K562 (cell line): ENCODE data around the gene ERICH6. TPM values are rescaled to one million over a fixed set of nuclear protein-coding genes. Genes with fewer than 3 reads are reported as not detected.

Experiments used
- ATAC-seq: fragments of 200-7000 bp; cut with Tn5 transposase; 3 replicates; pipeline ENCODE4 v1.9.1; 2020; ENCODE audit warnings: moderate library complexity
- BruUV-seq: library from RNA; stranded (reverse); fragments of 400-500 nt; replicated peaks from 2 replicates; lab custom pipeline; 2021; lab: Mats Ljungman, UMichigan
- CTCF ChIA-PET: fragments of 300-600 bp; formaldehyde crosslinking; extraction: SDS; loops from one replicate; lab custom pipeline; 2021; ENCODE audit warnings: low intra/inter-chr PET ratio; lab: Yijun Ruan, JAX
- POLR2A ChIA-PET: fragments of 300-600, 350-650 bp; sonication (Branson Sonifier 250); formaldehyde crosslinking; extraction: SDS; loops from one replicate; lab custom pipeline; 2021; ENCODE audit warnings: antibody characterized with exemption, inconsistent platforms; lab: Yijun Ruan, JAX
- DNase-seq, 4 experiments: peaks; one replicate each; pipeline versions ENCODE4 v3.0.0 to v3.0.0-alpha.2; 2011 to 2018; ENCODE audit warnings: low spot score in 3 of 4, mixed read lengths in 3 of 4; ENCODE audit errors: extremely low read depth in 1 of 4
- FAIRE-seq: peaks from 2 replicates; lab custom pipeline; 2011; peaks lifted over from hg19 to GRCh38; lab: Jason Lieb, UNC
- H2AFZ ChIP-seq: 2 replicates; pipeline ENCODE4 v1.6.0; 2011; ENCODE audit warnings: low read depth, low read length, control low read depth, inconsistent platforms
- H3K27ac ChIP-seq: fragments of 200-600 bp; 3 replicates; pipeline ENCODE4 v1.8.0; 2011; ENCODE audit warnings: low read depth, mild to moderate bottlenecking, control low read depth, inconsistent platforms, low read length, moderate library complexity, mixed read lengths; ENCODE audit errors: extremely low read depth
- H3K27me3 ChIP-seq, 2 experiments: fragments of 300-600 bp in 1 of 2; 2 replicates in 1 of 2; 3 replicates in 1 of 2; pipeline versions ENCODE4 v1.6.0 to v1.8.0; 2011; ENCODE audit warnings: inconsistent platforms in 2 of 2, low read length in 2 of 2, mild to moderate bottlenecking in 1 of 2, mixed read lengths in 1 of 2, moderate library complexity in 1 of 2; ENCODE audit not compliant: control insufficient read depth in 2 of 2, insufficient read depth in 2 of 2
- H3K36me3 ChIP-seq: fragments of 300-600 bp; 3 replicates; pipeline ENCODE4 v1.8.0; 2011; ENCODE audit warnings: mild to moderate bottlenecking, low read length, inconsistent platforms; ENCODE audit not compliant: control insufficient read depth, insufficient read depth
- H3K4me1 ChIP-seq, 2 experiments: fragments of 200-600 bp in 1 of 2; replicated peaks in 1 of 2; 2 replicates in 1 of 2; 3 replicates in 1 of 2; pipeline versions ENCODE4 v1.5.1 to v1.8.0; 2011; ENCODE audit warnings: inconsistent platforms in 2 of 2, low read length in 2 of 2, mild to moderate bottlenecking in 1 of 2, mixed read lengths in 1 of 2, moderate library complexity in 1 of 2; ENCODE audit not compliant: control insufficient read depth in 2 of 2, insufficient read depth in 2 of 2
- H3K4me2 ChIP-seq: 2 replicates; pipeline ENCODE4 v1.6.1; 2011; ENCODE audit warnings: low read length, control low read depth, inconsistent platforms, mixed read lengths; ENCODE audit not compliant: insufficient read depth
- H3K4me3 ChIP-seq: fragments of 200-600 bp; sonication (generic), shearing (Covaris generic); 2 replicates; pipeline ENCODE4 v1.5.1; 2016; ENCODE audit warnings: control low read depth, inconsistent platforms
- H3K79me2 ChIP-seq: fragments of 200-600 bp; 3 replicates; pipeline ENCODE4 v1.8.0; 2011; ENCODE audit warnings: low read length, inconsistent platforms; ENCODE audit not compliant: control insufficient read depth, insufficient read depth
- H3K9ac ChIP-seq, 2 experiments: 2 replicates each; pipeline versions ENCODE4 v1.6.0 to v1.6.1; 2011; ENCODE audit warnings: low read depth in 2 of 2, low read length in 2 of 2, control low read depth in 1 of 2, inconsistent platforms in 1 of 2, mild to moderate bottlenecking in 1 of 2, mixed read lengths in 1 of 2; ENCODE audit not compliant: insufficient read depth in 1 of 2
- H3K9me1 ChIP-seq: one replicate; pipeline ENCODE4 v1.6.0; 2011; ENCODE audit warnings: inconsistent platforms, mild to moderate bottlenecking, low read length, moderate library complexity; ENCODE audit not compliant: control insufficient read depth, insufficient read depth
- H3K9me3 ChIP-seq: replicated peaks from 2 replicates; pipeline ENCODE4 v1.5.1; 2011; ENCODE audit warnings: low read depth, low read length, inconsistent platforms; ENCODE audit not compliant: control insufficient read depth, insufficient read depth
- H4K20me1 ChIP-seq: replicated peaks from 2 replicates; pipeline ENCODE4 v1.6.1; 2011; ENCODE audit warnings: low read length, inconsistent platforms, mixed read lengths; ENCODE audit not compliant: control insufficient read depth, insufficient read depth
- CREB3 ChIP-seq: fragments of 450-650 bp; conservative IDR thresholded peaks from 2 replicates; pipeline ENCODE4 v1.6.1; 2016; ENCODE audit warnings: missing genetic modification characterization, low read depth, mild to moderate bottlenecking, missing compliant biosample characterization, moderate library complexity
- E2F4 ChIP-seq: sonication (generic); formaldehyde crosslinking; IDR thresholded peaks from 2 replicates; pipeline ENCODE4 v1.8.0; 2022; ENCODE audit warnings: mild to moderate bottlenecking, low read depth, missing genetic modification reagents
- EGR1 ChIP-seq: fragments of 450-650 bp; conservative IDR thresholded peaks from 2 replicates; pipeline ENCODE4 v1.6.1; 2017; ENCODE audit warnings: mild to moderate bottlenecking
- ELF1 ChIP-seq: fragments of 200-800 bp; sonication (Bioruptor generic); IDR thresholded peaks from 2 replicates; pipeline ENCODE4 v1.6.1; 2016; ENCODE audit warnings: missing genetic modification characterization, missing compliant biosample characterization
- ERF ChIP-seq: fragments of 450-650 bp; formaldehyde crosslinking; IDR thresholded peaks from 2 replicates; pipeline ENCODE4 v1.4.0; 2020; ENCODE audit warnings: mild to moderate bottlenecking, mixed read lengths
- HDAC2 ChIP-seq: fragments of 450-650 bp; IDR thresholded peaks from 2 replicates; pipeline ENCODE4 v1.6.1; 2016; ENCODE audit warnings: mild to moderate bottlenecking
- HDAC8 ChIP-seq: fragments of 450-650 bp; IDR thresholded peaks from 2 replicates; pipeline ENCODE4 v1.6.1; 2016; ENCODE audit warnings: mild to moderate bottlenecking, missing genetic modification characterization, moderate library complexity, missing compliant biosample characterization
- ILF3 ChIP-seq: fragments of 450-650 bp; IDR thresholded peaks from 2 replicates; pipeline ENCODE4 v1.6.1; 2018; ENCODE audit warnings: antibody characterized with exemption, mild to moderate bottlenecking, moderate library complexity, borderline replicate concordance
- MTA1 ChIP-seq: fragments of 450-650 bp; IDR thresholded peaks from 2 replicates; pipeline ENCODE4 v1.6.1; 2017; ENCODE audit warnings: borderline replicate concordance
- NCOR1 ChIP-seq: fragments of 450-650 bp; IDR thresholded peaks from 2 replicates; pipeline ENCODE4 v1.6.1; 2016; ENCODE audit warnings: mild to moderate bottlenecking, moderate library complexity
- RBM15 ChIP-seq: fragments of 200-400 bp; formaldehyde crosslinking; IDR thresholded peaks from 2 replicates; pipeline ENCODE4 v1.6.1; 2018; ENCODE audit warnings: mild to moderate bottlenecking, low read length, moderate library complexity; ENCODE audit not compliant: insufficient read depth
- SFPQ ChIP-seq: fragments of 200-400 bp; formaldehyde crosslinking; IDR thresholded peaks from 2 replicates; pipeline ENCODE4 v1.6.1; 2017; ENCODE audit warnings: mild to moderate bottlenecking, low read depth, low read length, moderate library complexity
- SIN3A ChIP-seq, 2 experiments: fragments of 150-350 bp in 1 of 2; IDR thresholded peaks; 2 replicates each; pipeline ENCODE4 v1.6.1; 2011 to 2016; ENCODE audit warnings: borderline replicate concordance in 2 of 2, low read depth in 2 of 2, low read length in 2 of 2, mild to moderate bottlenecking in 2 of 2, moderate library complexity in 2 of 2; ENCODE audit not compliant: control insufficient read depth in 1 of 2
- SIN3B ChIP-seq: fragments of 450-650 bp; IDR thresholded peaks from 2 replicates; pipeline ENCODE4 v1.6.1; 2017; ENCODE audit warnings: low read depth, mild to moderate bottlenecking, moderate library complexity
- THAP7 ChIP-seq: fragments of 250-450 bp; sonication (Bioruptor Pico); IDR thresholded peaks from 2 replicates; pipeline ENCODE4 v1.5.0; 2021
- ZNF124 ChIP-seq: sonication (generic); formaldehyde crosslinking; IDR thresholded peaks from 2 replicates; pipeline ENCODE4 v1.8.1; 2022; ENCODE audit warnings: missing genetic modification reagents
- ZZZ3 ChIP-seq: fragments of 450-650 bp; IDR thresholded peaks from 2 replicates; pipeline ENCODE4 v1.6.1; 2016; ENCODE audit warnings: antibody characterized with exemption, mild to moderate bottlenecking, moderate library complexity
- WGBS: fragments of 100-300 bp; shearing (Covaris generic); methylation state at CpG from one replicate; pipeline ENCODE4 v1.1.6; 2016; ENCODE audit warnings: low coverage, mixed read lengths; ENCODE audit not compliant: insufficient coverage; ENCODE audit errors: missing lambda C conversion rate; 5-methylcytosine and 5-hydroxymethylcytosine counted together
- in situ Hi-C: fragments of 300-500 bp; cut with MboI; formaldehyde crosslinking; loops from 4 replicates; pipeline ENCODE4 v1.15.0; 2018; ENCODE audit warnings: inconsistent platforms, mixed read lengths
- intact Hi-C: fragments of 100-400 bp; cut with micrococcal nuclease; formaldehyde crosslinking; loops from 2 replicates; pipeline ENCODE4 v1.14.2; 2022
- polyA plus RNA-seq, 8 experiments: library from polyadenylated mRNA; depleted of rRNA in 4 of 8; stranded (reverse) in 5 of 8; unstranded in 3 of 8; fragments of >200 nt; fragmentation: Nextera tagmentation in 2 of 8; fragmentation: Illumina TruSeq in 1 of 8; extraction: Ambion mirVana in 2 of 8; extraction: Trizol in 1 of 8; gene quantifications; 2 replicates each; pipeline versions ENCODE4 v1.2.1 to v1.2.3, GENCODE V29; 2011 to 2014; ENCODE audit warnings: inconsistent platforms in 1 of 8, missing spikeins in 1 of 8
- total RNA-seq, 7 experiments: library from RNA; depleted of rRNA in 6 of 7; stranded (reverse); fragments of >200 nt in 6 of 7; fragmentation: Illumina TruSeq in 2 of 7; extraction: Trizol in 2 of 7; gene quantifications; 2 replicates each; pipeline versions ENCODE4 v1.2.1 to v1.2.3, GENCODE V29; 2011 to 2021; ENCODE audit warnings: low replicate concordance in 1 of 7

The ERICH6 gene
- total and polyA plus RNA-seq, 9 of the 15 experiments (the other 6 are each of a cell fraction or from before 2014, with no cell fraction given) = not detected

- no TSS peak for BruUV-seq
- CTCF ChIA-PET = no interaction called here
- TF ChIP-seq ERF (CRISPR knock-in tag) (no peak), ELF1 (no peak), E2F4 (CRISPR knock-in tag) (no peak), HDAC2 (peak; percentile 79; the same call in 1 of the 2 replicates), THAP7 (CRISPR knock-in tag) (no peak), SFPQ (no peak), SIN3A (IDR thresholded peaks at IDR 0.05; ENCODE audit: borderline replicate concordance in 2 of 2, control insufficient read depth in 1 of 2, low read depth in 2 of 2, low read length in 2 of 2) (no peak), HDAC8 (tag) (no peak), ZNF124 (CRISPR knock-in tag) (no peak), SIN3B (no peak), MTA1 (no peak), EGR1 (no peak), RBM15 (no peak), NCOR1 (peak; percentile 89), ILF3 (no peak), CREB3 (tag) (no peak), ZZZ3 (no peak)
Measured at GRCh38 chr3:150737874-150738679, 34.4 kb upstream of the ERICH6 start.

More at GRCh38 chr3:150737874-150738679, 34.4 kb upstream of the ERICH6 start:
- no peaks in the 10 kb centered on the region for H3K27me3 ChIP-seq
- H2AFZ ChIP-seq = 0 out of 2 replicates have a peak overlapping the region, but pooled peaks have one; percentile 25
- peaks cover 25 to 75% of the 10 kb centered on the region in 2 experiments for H3K4me1 ChIP-seq
- H3K4me3 ChIP-seq = no peak overlapping the region
- peak overlapping the region; percentile 50 for H3K4me2 ChIP-seq
- no peaks in the 10 kb centered on the region for H3K9me3 ChIP-seq
- intact Hi-C loops (no loop called here), in situ Hi-C loops (no loop called here)
- POLR2A ChIA-PET = interaction anchor here (0.6 to 1.4 kb wide), 5 partner anchors 10 to 192 kb away, joined by 3 to 9 read pairs (median 3); partner anchors contain the start of gene SERP1
- peak overlapping the region; percentile 43 for H3K27ac ChIP-seq
- peaks cover 22% of the 10 kb centered on the region for H3K79me2 ChIP-seq
- peak overlapping the region in 1 of 2 experiments; percentile 17; a peak in 1 of 4 replicates for H3K9ac ChIP-seq
- 8% methylated on average over 2 of the region's 2 CpGs for WGBS
- H3K36me3 ChIP-seq = peaks cover 23% of the 10 kb centered on the region
- ATAC-seq (peak; percentile 75), DNase-seq (peak; percentile 88 to 89 (median 88)), FAIRE-seq (peak; percentile 88)
- no peaks in the 10 kb centered on the region; the same call in 1 of the 2 replicates for H4K20me1 ChIP-seq
- H3K9me1 ChIP-seq = no peaks in the 10 kb centered on the region
